ENCODE data around the gene ARL6IP6. TPM values are rescaled to one million over a fixed set of nuclear protein-coding genes. Genes with fewer than 3 reads are reported as not detected.

Gene ARL6IP6
- total RNA-seq, 1 experiment from 2014 or later: 37.3 TPM

DNA sequence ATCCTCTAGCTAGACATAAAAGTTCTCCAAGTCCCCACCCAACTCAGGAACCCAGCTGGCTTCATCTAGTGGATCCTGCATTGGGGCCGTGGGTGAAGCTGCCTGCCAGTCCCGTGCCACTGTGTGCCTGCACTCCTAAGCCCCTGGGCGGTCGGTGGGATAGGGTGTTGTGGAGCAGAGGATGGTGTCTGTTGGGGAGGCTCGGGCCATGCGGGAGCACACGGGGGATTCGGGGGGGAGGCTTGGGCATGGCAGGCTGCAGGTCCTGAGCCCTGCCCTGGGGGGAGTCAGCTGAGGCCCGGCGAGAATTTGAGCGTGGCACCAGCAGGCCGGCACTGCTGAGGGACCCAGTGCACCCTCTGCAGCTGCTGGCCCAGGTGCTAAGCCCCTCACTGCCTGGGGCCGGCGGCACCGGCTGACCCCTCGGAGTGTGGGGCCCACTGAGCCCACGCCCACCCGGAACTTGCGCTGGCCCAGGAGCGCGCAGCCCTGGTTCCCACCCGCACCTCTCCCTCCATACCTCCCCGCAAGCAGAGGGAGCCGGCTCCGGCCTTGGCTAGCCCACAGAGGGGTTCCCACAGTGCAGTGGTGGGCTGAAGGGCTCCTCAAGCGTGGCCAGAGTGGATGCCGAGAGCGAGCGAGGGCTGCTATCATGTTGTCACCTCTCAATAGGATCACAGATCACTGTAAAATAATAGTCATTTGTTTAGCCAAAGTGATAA, 86.4 kb downstream of the ARL6IP6 start:
- DNase-seq (ENCODE audit: low read depth): no peak

DNA sequence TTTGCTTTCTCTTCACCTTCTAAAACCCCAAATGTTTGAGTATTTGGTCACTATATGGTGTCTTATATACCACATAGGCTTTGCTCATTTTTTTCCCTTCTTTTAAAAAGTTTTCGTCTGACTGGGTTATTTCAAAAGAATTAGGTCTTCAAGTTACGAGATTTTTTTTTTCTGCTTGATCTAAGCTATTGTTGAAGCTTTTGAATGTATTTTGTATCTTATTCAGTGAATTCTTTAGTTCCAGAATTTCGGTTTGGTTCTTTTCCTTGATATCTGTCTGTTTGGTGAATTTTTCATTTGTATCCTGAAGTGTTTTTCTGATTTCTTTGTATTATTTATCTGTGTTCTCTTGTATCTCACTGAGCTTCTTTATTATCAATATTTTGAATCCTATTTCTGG, 93.5 kb downstream of the ARL6IP6 start:
- no peak for DNase-seq (ENCODE audit: low read depth)

Other genes starting within 250 kb of the ARL6IP6 start
- gene PRPF40A, start 1.2 kb upstream of the ARL6IP6 start, total RNA-seq (2014; rRNA removed; shearing (Covaris generic)): 179 and 255 TPM in 2 replicates

Data from Daoy (cell line).